WTC11 (cell line): ENCODE measurements around the gene GJA10.

Source experiments
- FOXJ3 ChIP-seq: sonication (generic); formaldehyde crosslinking; IDR thresholded peaks from 2 replicates; pipeline ENCODE4 v1.9.0; 2021; ENCODE audit warnings: missing genetic modification reagents, mild to moderate bottlenecking, borderline replicate concordance
- NR2C2 ChIP-seq: sonication (generic); formaldehyde crosslinking; IDR thresholded peaks from 2 replicates; pipeline ENCODE4 v1.8.0; 2022; ENCODE audit warnings: mild to moderate bottlenecking, missing genetic modification reagents
- ZNF121 ChIP-seq: sonication (generic); formaldehyde crosslinking; IDR thresholded peaks from 2 replicates; pipeline ENCODE4 v1.8.0; 2023; ENCODE audit warnings: missing genetic modification reagents
- TF ChIP-seq, protein P1 (sequence below): sonication (generic); formaldehyde crosslinking; IDR thresholded peaks from 2 replicates; pipeline ENCODE4 v1.8.1; 2022; ENCODE audit warnings: low read depth, missing genetic modification reagents, borderline replicate concordance
- TF ChIP-seq, protein P2 (sequence below): fragments of 200-600 bp; IDR thresholded peaks from 2 replicates; pipeline ENCODE4 v1.8.0; 2022; ENCODE audit warnings: antibody characterized with exemption
- TF ChIP-seq, protein P3 (sequence below): fragments of 250-450 bp; sonication (Bioruptor Pico); IDR thresholded peaks from 2 replicates; pipeline ENCODE4 v1.9.0; 2021; ENCODE audit warnings: mild to moderate bottlenecking
- TF ChIP-seq, protein P4 (sequence below): sonication (generic); formaldehyde crosslinking; IDR thresholded peaks from 2 replicates; pipeline ENCODE4 v1.8.0; 2022; ENCODE audit warnings: mild to moderate bottlenecking, missing genetic modification reagents
- TF ChIP-seq, protein P5 (sequence below): sonication (generic); formaldehyde crosslinking; IDR thresholded peaks from 2 replicates; pipeline ENCODE4 v1.8.1; 2023; ENCODE audit warnings: mild to moderate bottlenecking, moderate library complexity, missing genetic modification reagents

DNA sequence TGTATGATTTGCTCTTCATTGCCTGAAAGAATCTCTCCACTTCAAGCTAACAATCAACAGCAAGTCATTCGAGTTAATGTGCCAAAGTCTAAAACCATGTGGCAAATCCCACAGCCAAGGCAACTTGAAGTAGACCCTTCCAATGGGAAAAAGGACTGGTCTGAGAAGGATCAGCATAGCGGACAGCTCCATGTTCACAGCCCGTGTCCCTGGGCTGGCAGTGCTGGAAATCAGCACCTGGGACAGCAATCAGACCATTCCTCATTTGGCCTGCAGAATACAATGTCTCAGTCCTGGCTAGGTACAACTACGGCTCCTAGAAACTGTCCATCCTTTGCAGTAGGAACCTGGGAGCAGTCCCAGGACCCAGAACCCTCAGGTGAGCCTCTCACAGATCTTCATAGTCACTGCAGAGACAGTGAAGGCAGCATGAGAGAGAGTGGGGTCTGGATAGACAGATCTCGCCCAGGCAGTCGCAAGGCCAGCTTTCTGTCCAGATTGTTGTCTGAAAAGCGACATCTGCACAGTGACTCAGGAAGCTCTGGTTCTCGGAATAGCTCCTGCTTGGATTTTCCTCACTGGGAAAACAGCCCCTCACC, 1.1 kb downstream of the GJA10 start:
- TF ChIP-seq, protein P1, sequence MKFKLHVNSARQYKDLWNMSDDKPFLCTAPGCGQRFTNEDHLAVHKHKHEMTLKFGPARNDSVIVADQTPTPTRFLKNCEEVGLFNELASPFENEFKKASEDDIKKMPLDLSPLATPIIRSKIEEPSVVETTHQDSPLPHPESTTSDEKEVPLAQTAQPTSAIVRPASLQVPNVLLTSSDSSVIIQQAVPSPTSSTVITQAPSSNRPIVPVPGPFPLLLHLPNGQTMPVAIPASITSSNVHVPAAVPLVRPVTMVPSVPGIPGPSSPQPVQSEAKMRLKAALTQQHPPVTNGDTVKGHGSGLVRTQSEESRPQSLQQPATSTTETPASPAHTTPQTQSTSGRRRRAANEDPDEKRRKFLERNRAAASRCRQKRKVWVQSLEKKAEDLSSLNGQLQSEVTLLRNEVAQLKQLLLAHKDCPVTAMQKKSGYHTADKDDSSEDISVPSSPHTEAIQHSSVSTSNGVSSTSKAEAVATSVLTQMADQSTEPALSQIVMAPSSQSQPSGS (CRISPR knock-in tag) = peak; percentile 68; the same call in 1 of the 2 replicates
- TF ChIP-seq, protein P2, sequence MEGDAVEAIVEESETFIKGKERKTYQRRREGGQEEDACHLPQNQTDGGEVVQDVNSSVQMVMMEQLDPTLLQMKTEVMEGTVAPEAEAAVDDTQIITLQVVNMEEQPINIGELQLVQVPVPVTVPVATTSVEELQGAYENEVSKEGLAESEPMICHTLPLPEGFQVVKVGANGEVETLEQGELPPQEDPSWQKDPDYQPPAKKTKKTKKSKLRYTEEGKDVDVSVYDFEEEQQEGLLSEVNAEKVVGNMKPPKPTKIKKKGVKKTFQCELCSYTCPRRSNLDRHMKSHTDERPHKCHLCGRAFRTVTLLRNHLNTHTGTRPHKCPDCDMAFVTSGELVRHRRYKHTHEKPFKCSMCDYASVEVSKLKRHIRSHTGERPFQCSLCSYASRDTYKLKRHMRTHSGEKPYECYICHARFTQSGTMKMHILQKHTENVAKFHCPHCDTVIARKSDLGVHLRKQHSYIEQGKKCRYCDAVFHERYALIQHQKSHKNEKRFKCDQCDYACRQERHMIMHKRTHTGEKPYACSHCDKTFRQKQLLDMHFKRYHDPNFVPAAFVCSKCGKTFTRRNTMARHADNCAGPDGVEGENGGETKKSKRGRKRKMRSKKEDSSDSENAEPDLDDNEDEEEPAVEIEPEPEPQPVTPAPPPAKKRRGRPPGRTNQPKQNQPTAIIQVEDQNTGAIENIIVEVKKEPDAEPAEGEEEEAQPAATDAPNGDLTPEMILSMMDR = no peak
- TF ChIP-seq, protein P3, sequence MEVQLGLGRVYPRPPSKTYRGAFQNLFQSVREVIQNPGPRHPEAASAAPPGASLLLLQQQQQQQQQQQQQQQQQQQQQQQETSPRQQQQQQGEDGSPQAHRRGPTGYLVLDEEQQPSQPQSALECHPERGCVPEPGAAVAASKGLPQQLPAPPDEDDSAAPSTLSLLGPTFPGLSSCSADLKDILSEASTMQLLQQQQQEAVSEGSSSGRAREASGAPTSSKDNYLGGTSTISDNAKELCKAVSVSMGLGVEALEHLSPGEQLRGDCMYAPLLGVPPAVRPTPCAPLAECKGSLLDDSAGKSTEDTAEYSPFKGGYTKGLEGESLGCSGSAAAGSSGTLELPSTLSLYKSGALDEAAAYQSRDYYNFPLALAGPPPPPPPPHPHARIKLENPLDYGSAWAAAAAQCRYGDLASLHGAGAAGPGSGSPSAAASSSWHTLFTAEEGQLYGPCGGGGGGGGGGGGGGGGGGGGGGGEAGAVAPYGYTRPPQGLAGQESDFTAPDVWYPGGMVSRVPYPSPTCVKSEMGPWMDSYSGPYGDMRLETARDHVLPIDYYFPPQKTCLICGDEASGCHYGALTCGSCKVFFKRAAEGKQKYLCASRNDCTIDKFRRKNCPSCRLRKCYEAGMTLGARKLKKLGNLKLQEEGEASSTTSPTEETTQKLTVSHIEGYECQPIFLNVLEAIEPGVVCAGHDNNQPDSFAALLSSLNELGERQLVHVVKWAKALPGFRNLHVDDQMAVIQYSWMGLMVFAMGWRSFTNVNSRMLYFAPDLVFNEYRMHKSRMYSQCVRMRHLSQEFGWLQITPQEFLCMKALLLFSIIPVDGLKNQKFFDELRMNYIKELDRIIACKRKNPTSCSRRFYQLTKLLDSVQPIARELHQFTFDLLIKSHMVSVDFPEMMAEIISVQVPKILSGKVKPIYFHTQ (CRISPR knock-in tag) = no peak
- TF ChIP-seq ZNF121 (CRISPR knock-in tag) (no peak; the same call in 1 of the 2 replicates), FOXJ3 (no peak), NR2C2 (0 out of 2 replicates have a peak, but pooled peaks have one; percentile 36)
- TF ChIP-seq, protein P4, sequence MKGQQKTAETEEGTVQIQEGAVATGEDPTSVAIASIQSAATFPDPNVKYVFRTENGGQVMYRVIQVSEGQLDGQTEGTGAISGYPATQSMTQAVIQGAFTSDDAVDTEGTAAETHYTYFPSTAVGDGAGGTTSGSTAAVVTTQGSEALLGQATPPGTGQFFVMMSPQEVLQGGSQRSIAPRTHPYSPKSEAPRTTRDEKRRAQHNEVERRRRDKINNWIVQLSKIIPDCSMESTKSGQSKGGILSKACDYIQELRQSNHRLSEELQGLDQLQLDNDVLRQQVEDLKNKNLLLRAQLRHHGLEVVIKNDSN (CRISPR knock-in tag) = peak; percentile 77; the same call in 1 of the 2 replicates
- TF ChIP-seq, protein P5, sequence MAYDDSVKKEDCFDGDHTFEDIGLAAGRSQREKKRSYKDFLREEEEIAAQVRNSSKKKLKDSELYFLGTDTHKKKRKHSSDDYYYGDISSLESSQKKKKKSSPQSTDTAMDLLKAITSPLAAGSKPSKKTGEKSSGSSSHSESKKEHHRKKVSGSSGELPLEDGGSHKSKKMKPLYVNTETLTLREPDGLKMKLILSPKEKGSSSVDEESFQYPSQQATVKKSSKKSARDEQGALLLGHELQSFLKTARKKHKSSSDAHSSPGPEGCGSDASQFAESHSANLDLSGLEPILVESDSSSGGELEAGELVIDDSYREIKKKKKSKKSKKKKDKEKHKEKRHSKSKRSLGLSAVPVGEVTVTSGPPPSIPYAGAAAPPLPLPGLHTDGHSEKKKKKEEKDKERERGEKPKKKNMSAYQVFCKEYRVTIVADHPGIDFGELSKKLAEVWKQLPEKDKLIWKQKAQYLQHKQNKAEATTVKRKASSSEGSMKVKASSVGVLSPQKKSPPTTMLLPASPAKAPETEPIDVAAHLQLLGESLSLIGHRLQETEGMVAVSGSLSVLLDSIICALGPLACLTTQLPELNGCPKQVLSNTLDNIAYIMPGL (CRISPR knock-in tag) = no peak
